Small intestine (tissue), 7 donors: ENCODE data around the gene MAST4. TPM values are rescaled to one million over a fixed set of nuclear protein-coding genes. Genes with fewer than 3 reads are reported as not detected.

Experiments
- DNase-seq, 2 donors: peaks; one replicate each; pipeline versions ENCODE4 v3.0.0 to v3.0.0-alpha.2; 2013
- FAIRE-seq: peaks from 2 replicates; lab custom pipeline; 2012; peaks lifted over from hg19 to GRCh38; lab: Jason Lieb, UNC
- H3K27ac ChIP-seq, 3 donors: one replicate each; pipeline ENCODE4 v1.5.1; 2013; ENCODE audit warnings: low read length in 2 of 3, mild to moderate bottlenecking in 2 of 3, control low read depth in 1 of 3, inconsistent platforms in 1 of 3, low read depth in 1 of 3, moderate library complexity in 1 of 3
- H3K27me3 ChIP-seq, 3 donors: one replicate each; pipeline ENCODE4 v1.6.1; 2013; ENCODE audit warnings: low read length in 3 of 3, inconsistent platforms in 1 of 3; ENCODE audit not compliant: control insufficient read depth in 3 of 3, insufficient read depth in 3 of 3
- H3K36me3 ChIP-seq, 3 donors: one replicate each; pipeline ENCODE4 v1.6.1; 2013; ENCODE audit warnings: low read length in 3 of 3, inconsistent platforms in 1 of 3, low read depth in 1 of 3, mild to moderate bottlenecking in 1 of 3, moderate library complexity in 1 of 3; ENCODE audit not compliant: control insufficient read depth in 3 of 3, insufficient read depth in 2 of 3
- H3K4me1 ChIP-seq, 3 donors: one replicate each; pipeline ENCODE4 v1.6.1; 2013; ENCODE audit warnings: low read length in 2 of 3, inconsistent platforms in 1 of 3, low read depth in 1 of 3, mild to moderate bottlenecking in 1 of 3, moderate library complexity in 1 of 3; ENCODE audit not compliant: control insufficient read depth in 3 of 3, insufficient read depth in 2 of 3
- H3K4me3 ChIP-seq, 3 donors: one replicate each; pipeline ENCODE4 v1.5.1; 2013; ENCODE audit warnings: low read length in 3 of 3, control low read depth in 1 of 3, inconsistent platforms in 1 of 3, low read depth in 1 of 3, mild to moderate bottlenecking in 1 of 3, moderate library complexity in 1 of 3
- H3K9me3 ChIP-seq, 2 donors: one replicate each; pipeline ENCODE4 v1.6.1; 2013; ENCODE audit warnings: low read depth in 1 of 2, low read length in 1 of 2; ENCODE audit not compliant: control insufficient read depth in 2 of 2, insufficient read depth in 1 of 2
- WGBS, 3 donors: extraction: QIAGEN DNeasy Blood & Tissue Kit; methylation state at CpG; one replicate each; pipeline ENCODE4 v1.1.7; 2013; 5-methylcytosine and 5-hydroxymethylcytosine counted together
- polyA plus RNA-seq, 4 donors: library from polyadenylated mRNA; stranded (reverse) in 3 of 4; unstranded in 1 of 4; fragments of 200-250 nt in 3 of 4; fragments of 120-200 nt in 1 of 4; gene quantifications; one replicate each; pipeline versions ENCODE4 v1.2.1 to v1.2.3, GENCODE V29; 2013
- donor health status: healthy with polysubstance abuse.
- donor health status: control.
- donor health status: control.
- donor health status: Bipolar disorder and iron deficiency.
- donor health status: healthy.

Gene MAST4
- polyA plus RNA-seq, 4 donors: 3.0 to 16.4 (median 4.5) TPM

- Histone ChIP-seq H3K27ac (no peak overlapping the region), H3K36me3 (peaks cover 0 to 2% (median 0%) of the 10 kb centered on the region in 3 donors), H3K4me1 (no peaks in the 10 kb centered on the region), H3K27me3 (no peaks in the 10 kb centered on the region), H3K4me3 (no peak overlapping the region), H3K9me3 (no peaks in the 10 kb centered on the region)
- FAIRE-seq: no peak
- DNase-seq: no peak
Measured at GRCh38 chr5:66993448-66993847, 397.3 kb downstream of the MAST4 start.

- Histone ChIP-seq H3K27me3 (no peaks in the 10 kb centered on the region), H3K36me3 (peaks cover 0 to 2% (median 0%) of the 10 kb centered on the region in 3 donors), H3K9me3 (no peaks in the 10 kb centered on the region), H3K27ac (no peak overlapping the region), H3K4me3 (no peak overlapping the region), H3K4me1 (no peaks in the 10 kb centered on the region)
- WGBS, 3 donors: 5 to 63% (median 43%) methylated on average over 4 of the region's 4 CpGs
- FAIRE-seq: no peak
- no peak for DNase-seq
Measured at GRCh38 chr5:66993882-66994281, 397.7 kb downstream of the MAST4 start.

- Histone ChIP-seq H3K27ac (no peak overlapping the region), H3K9me3 (no peaks in the 10 kb centered on the region), H3K27me3 (no peaks in the 10 kb centered on the region), H3K36me3 (peaks cover 0 to 2% (median 0%) of the 10 kb centered on the region in 3 donors), H3K4me1 (no peaks in the 10 kb centered on the region), H3K4me3 (no peak overlapping the region)
- no peak for FAIRE-seq
- no peak for DNase-seq
- WGBS, 3 donors: 81 to 90% (median 90%) methylated on average over 2 of the region's 2 CpGs
Measured at GRCh38 chr5:66994790-66995189, 398.6 kb downstream of the MAST4 start.

- H3K4me1 ChIP-seq: peaks cover 0 to 2% (median 2%) of the 10 kb centered on the region in 3 donors
- no peak overlapping the region for H3K4me3 ChIP-seq
- H3K9me3 ChIP-seq: no peaks in the 10 kb centered on the region
- no peak overlapping the region for H3K27ac ChIP-seq
- no peaks in the 10 kb centered on the region for H3K27me3 ChIP-seq
- no peak for FAIRE-seq
- WGBS, 3 donors: 87 to 94% (median 94%) methylated on average over 3 of the region's 3 CpGs
- H3K36me3 ChIP-seq: peaks cover 0 to 2% (median 0%) of the 10 kb centered on the region in 3 donors
- no peak for DNase-seq
Measured at GRCh38 chr5:67000794-67001475, 404.7 kb downstream of the MAST4 start.

- FAIRE-seq: no peak
Measured at GRCh38 chr5:67002832-67003684, 406.9 kb downstream of the MAST4 start.

GRCh38 chr5:67003685-67003934 lies 407.4 kb downstream of the MAST4 start:
- Histone ChIP-seq H3K36me3 (no peaks in the 10 kb centered on the region), H3K4me3 (peak overlapping the region; percentile 44 to 72 (median 69)), H3K27ac (peak overlapping the region in 2 of 3 donors; percentile 72 to 94), H3K27me3 (no peaks in the 10 kb centered on the region), H3K4me1 (peaks cover 2 to 10% (median 10%) of the 10 kb centered on the region in 3 donors), H3K9me3 (no peaks in the 10 kb centered on the region)
- whole genome bisulfite sequencing, 3 donors: 0 to 3% (median 1%) methylated on average over 4 of the region's 4 CpGs
- DNase-seq (no peak), FAIRE-seq (no peak)

More at GRCh38 chr5:67002832-67003684, 406.9 kb downstream of the MAST4 start:
- peak overlapping the region in 1 of 3 donors; percentile 72 for H3K27ac ChIP-seq
- H3K4me1 ChIP-seq: peaks cover 2 to 10% (median 9%) of the 10 kb centered on the region in 3 donors
- H3K4me3 ChIP-seq: peak overlapping the region in 2 of 3 donors; percentile 69 to 72
- no peak for DNase-seq
- no peaks in the 10 kb centered on the region for H3K9me3 ChIP-seq
- 42 to 51% (median 45%) methylated on average over 6 of the region's 6 CpGs for WGBS, 3 donors
- H3K27me3 ChIP-seq: no peaks in the 10 kb centered on the region
- no peaks in the 10 kb centered on the region for H3K36me3 ChIP-seq

DNA sequence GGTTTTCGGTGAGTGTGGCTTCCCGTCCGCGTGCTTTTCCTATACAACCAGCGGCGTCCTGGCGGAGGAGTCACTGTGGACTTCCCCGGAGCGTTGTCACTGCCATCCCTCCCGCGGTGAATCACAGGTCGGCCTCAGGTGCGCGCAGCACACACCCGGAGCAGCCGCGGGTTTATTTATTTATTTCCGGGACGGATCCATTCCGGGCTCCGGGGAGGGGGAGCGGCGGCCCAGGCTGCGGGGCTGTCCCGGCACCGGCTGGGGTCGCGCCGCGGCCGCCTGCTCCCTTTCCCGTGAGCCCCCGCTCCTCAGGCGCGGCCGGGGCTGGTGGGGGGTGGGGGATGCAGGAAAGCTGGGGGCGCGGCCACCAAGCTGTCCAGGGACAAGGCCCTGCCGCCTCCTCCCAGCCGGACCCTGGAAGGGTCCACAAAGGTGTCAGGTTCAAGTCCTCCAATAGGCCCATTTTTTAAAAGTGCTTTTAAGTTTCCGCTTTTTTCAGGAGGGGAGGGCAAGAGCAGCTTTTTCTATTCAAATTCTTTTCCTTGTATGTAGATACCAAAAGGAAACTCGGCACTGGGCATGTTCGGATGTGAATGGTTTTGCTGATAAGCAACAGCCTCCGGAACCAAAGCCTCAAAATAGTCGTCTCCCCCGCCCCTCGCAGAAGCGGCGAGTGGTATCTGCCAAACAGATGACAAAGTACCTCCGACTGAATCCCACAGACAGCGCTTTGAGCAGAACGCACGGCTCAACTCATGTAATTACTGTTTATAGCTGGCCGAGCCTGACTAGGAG lies 407.9 kb downstream of the MAST4 start:
- Histone ChIP-seq H3K4me3 (peak overlapping the region; percentile 44 to 72 (median 69)), H3K36me3 (no peaks in the 10 kb centered on the region), H3K9me3 (no peaks in the 10 kb centered on the region), H3K27ac (peak overlapping the region; percentile 64 to 94 (median 90)), H3K4me1 (peaks cover 2 to 10% (median 10%) of the 10 kb centered on the region in 3 donors), H3K27me3 (no peaks in the 10 kb centered on the region)
- 0 to 1% (median 1%) methylated on average over 47 to 54 of the region's 54 CpGs for WGBS, 3 donors
- FAIRE-seq (no peak), DNase-seq (peak; percentile 93 to 95)

GRCh38 chr5:67004730-67005350 lies 408.6 kb downstream of the MAST4 start:
- Histone ChIP-seq H3K4me3 (peak overlapping the region; percentile 44 to 72 (median 69)), H3K27me3 (no peaks in the 10 kb centered on the region), H3K36me3 (no peaks in the 10 kb centered on the region), H3K9me3 (no peaks in the 10 kb centered on the region), H3K4me1 (peaks cover 2 to 10% (median 10%) of the 10 kb centered on the region in 3 donors), H3K27ac (peak overlapping the region; percentile 58 to 94 (median 90))
- DNase-seq (peak in 1 of 2 donors; percentile 42), FAIRE-seq (no peak)
- 3 to 9% (median 8%) methylated on average over 11 of the region's 11 CpGs for WGBS, 3 donors
